OCI-LY7 (cell line): ENCODE results near the gene ATP2B1. TPM values are rescaled to one million over a fixed set of nuclear protein-coding genes. Genes with fewer than 3 reads are reported as not detected.

Source experiments
- BruUV-seq: library from RNA; stranded (reverse); fragments of 400-500 nt; replicated peaks from 2 replicates; lab custom pipeline; 2021; lab: Mats Ljungman, UMichigan
- CTCF ChIA-PET: fragments of 300-600 bp; sonication (Branson Sonifier 250); formaldehyde crosslinking; loops from one replicate; lab custom pipeline; 2022; ENCODE audit warnings: antibody characterized with exemption; ENCODE audit not compliant: unreplicated experiment; lab: Charles Lee
- POLR2A ChIA-PET: fragments of 300-600 bp; sonication (Branson Sonifier 250); formaldehyde crosslinking; loops from one replicate; lab custom pipeline; 2022; ENCODE audit warnings: antibody characterized with exemption; lab: Charles Lee
- DNase-seq: peaks from one replicate; pipeline ENCODE4 v3.0.0-alpha.2; 2015; ENCODE audit warnings: low spot score
- H2AFZ ChIP-seq: fragments of 200-600 bp; sonication (generic), shearing (Covaris generic); 2 replicates; pipeline ENCODE4 v1.6.1; 2014; ENCODE audit warnings: mild to moderate bottlenecking, antibody characterized with exemption, low read length, moderate library complexity
- H3K27ac ChIP-seq: fragments of 200-600 bp; sonication (generic); 2 replicates; pipeline ENCODE4 v1.5.1; 2014; ENCODE audit warnings: mixed run types, low read depth, mild to moderate bottlenecking, moderate library complexity, low read length, inconsistent platforms; ENCODE audit not compliant: poor library complexity, severe bottlenecking
- H3K36me3 ChIP-seq: fragments of 200-600 bp; sonication (generic); 2 replicates; pipeline ENCODE4 v1.6.1; 2014; ENCODE audit warnings: mild to moderate bottlenecking, antibody characterized with exemption, low read length, moderate library complexity, mixed read lengths; ENCODE audit not compliant: insufficient read depth
- H3K4me1 ChIP-seq: fragments of 200-600 bp; sonication (generic); 2 replicates; pipeline ENCODE4 v1.5.1; 2014; ENCODE audit warnings: mild to moderate bottlenecking, low read length; ENCODE audit not compliant: insufficient read depth, poor library complexity, severe bottlenecking
- H3K4me2 ChIP-seq: fragments of 200-600 bp; sonication (generic); 2 replicates; pipeline ENCODE4 v1.6.1; 2014; ENCODE audit warnings: mild to moderate bottlenecking, low read length
- H3K4me3 ChIP-seq: fragments of 200-600 bp; sonication (generic); 2 replicates; pipeline ENCODE4 v1.5.1; 2014; ENCODE audit warnings: mild to moderate bottlenecking, low read depth, low read length; ENCODE audit not compliant: poor library complexity, severe bottlenecking
- H3K79me2 ChIP-seq: fragments of 200-600 bp; sonication (generic); 2 replicates; pipeline ENCODE4 v1.6.1; 2016; ENCODE audit warnings: low read depth, mild to moderate bottlenecking, low read length, moderate library complexity, mixed read lengths; ENCODE audit not compliant: insufficient read depth
- H3K9me2 ChIP-seq: fragments of 200-600 bp; sonication (generic); 2 replicates; pipeline ENCODE4 v1.6.1; 2016; ENCODE audit warnings: mild to moderate bottlenecking, low read length, mixed read lengths; ENCODE audit not compliant: insufficient read depth
- H3K9me3 ChIP-seq: fragments of 200-600 bp; sonication (generic); 2 replicates; pipeline ENCODE4 v1.6.1; 2014; ENCODE audit warnings: mild to moderate bottlenecking, mixed run types, low read length, mixed read lengths
- H4K20me1 ChIP-seq: fragments of 200-600 bp; sonication (generic); 2 replicates; pipeline ENCODE4 v1.6.1; 2014; ENCODE audit warnings: mild to moderate bottlenecking, antibody characterized with exemption, low read length, moderate library complexity, mixed read lengths; ENCODE audit not compliant: insufficient read depth
- EZH2phosphoT487 ChIP-seq: fragments of 200-600 bp; sonication (generic); IDR thresholded peaks from 2 replicates; pipeline ENCODE4 v1.6.1; 2018; ENCODE audit warnings: low read depth, borderline replicate concordance, mild to moderate bottlenecking, mixed run types, antibody characterized with exemption, low read length, moderate library complexity, mixed read lengths
- intact Hi-C: fragments of 100-400 bp; cut with micrococcal nuclease; formaldehyde crosslinking; loops from one replicate; pipeline ENCODE4 v1.10.0; 2022; ENCODE audit not compliant: unreplicated experiment
- total RNA-seq, 2 experiments: library from RNA; depleted of rRNA in 1 of 2; stranded (reverse); fragments of >200 nt in 1 of 2; shearing (Covaris generic) in 1 of 2; gene quantifications; 2 replicates each; pipeline ENCODE4 v1.2.3, GENCODE V29; 2014 to 2022
- TF ChIP-seq, protein P1 (sequence below): fragments of 200-600 bp; sonication (generic); conservative IDR thresholded peaks from 2 replicates; pipeline ENCODE4 v1.5.1; 2014; ENCODE audit warnings: mild to moderate bottlenecking, antibody characterized with exemption, low read length, moderate library complexity, mixed read lengths

Gene ATP2B1
- total RNA-seq, 2 experiments from 2014 or later, result 58.5 to 74.9 TPM

DNA sequence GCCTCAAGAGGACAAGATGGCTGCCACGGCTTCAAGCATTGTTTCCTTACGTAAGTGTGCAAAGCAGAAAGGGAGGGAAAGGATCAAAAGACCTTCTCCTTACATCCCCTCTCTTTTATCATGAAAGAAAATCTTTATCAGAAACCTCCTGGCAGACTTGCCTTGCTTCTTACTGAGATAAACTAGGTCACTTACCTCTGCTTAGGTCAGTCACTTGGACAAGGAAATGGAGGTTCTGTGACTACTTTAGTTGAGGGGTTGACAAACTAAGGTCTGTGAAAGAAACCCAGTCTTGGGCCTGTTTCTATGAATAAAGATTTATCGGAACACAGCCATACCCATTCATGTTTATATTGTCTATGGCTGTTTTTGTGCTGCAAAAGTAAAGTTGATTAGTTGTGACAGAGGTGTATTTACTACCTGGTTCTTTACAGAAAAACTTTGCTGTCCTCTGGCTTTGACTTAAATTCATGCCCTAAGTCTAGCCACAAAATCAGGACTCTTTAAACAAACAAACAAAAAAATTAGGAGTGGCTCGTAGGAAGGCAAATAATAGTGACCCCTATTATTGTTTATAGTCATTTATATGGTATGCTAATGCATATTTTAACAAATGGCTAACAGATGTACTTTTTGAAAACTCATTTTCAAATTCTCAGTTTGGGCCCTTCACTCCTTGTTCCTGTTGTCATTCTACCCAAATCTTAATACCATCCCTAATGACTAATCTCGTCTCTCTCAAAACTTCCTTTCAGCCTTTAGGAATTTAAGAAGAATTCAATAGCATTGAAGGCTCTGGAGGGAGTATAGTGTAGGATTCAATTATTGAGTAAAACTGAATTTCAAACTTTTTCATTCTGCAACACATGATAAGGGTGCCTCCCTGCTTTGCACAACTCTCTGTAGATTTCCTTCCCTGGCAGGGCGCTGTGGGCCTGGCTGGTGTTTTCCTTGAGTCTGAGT lies 42.0 kb upstream of the ATP2B1 start:
- no peaks in the 10 kb centered on the region for H3K36me3 ChIP-seq
- H3K9me3 ChIP-seq, result peaks cover 10% of the 10 kb centered on the region
- H2AFZ ChIP-seq, result no peak overlapping the region
- no peak overlapping the region for H3K4me3 ChIP-seq
- no peak overlapping the region for H3K4me2 ChIP-seq
- no peak overlapping the region for H3K27ac ChIP-seq
- H3K9me2 ChIP-seq, result no peaks in the 10 kb centered on the region
- POLR2A ChIA-PET, result interaction anchor here (0.6 kb wide), 1 partner anchor 12 kb away, joined by 4 read pairs; no protein-coding TSS in a partner anchor
- no peaks in the 10 kb centered on the region for H4K20me1 ChIP-seq
- CTCF ChIA-PET, result no interaction called here
- no peaks in the 10 kb centered on the region for H3K79me2 ChIP-seq
- intact Hi-C loops, result no loop called here
- no peak for DNase-seq
- no peak for TF ChIP-seq EZH2phosphoT487
- TF ChIP-seq, protein P1, sequence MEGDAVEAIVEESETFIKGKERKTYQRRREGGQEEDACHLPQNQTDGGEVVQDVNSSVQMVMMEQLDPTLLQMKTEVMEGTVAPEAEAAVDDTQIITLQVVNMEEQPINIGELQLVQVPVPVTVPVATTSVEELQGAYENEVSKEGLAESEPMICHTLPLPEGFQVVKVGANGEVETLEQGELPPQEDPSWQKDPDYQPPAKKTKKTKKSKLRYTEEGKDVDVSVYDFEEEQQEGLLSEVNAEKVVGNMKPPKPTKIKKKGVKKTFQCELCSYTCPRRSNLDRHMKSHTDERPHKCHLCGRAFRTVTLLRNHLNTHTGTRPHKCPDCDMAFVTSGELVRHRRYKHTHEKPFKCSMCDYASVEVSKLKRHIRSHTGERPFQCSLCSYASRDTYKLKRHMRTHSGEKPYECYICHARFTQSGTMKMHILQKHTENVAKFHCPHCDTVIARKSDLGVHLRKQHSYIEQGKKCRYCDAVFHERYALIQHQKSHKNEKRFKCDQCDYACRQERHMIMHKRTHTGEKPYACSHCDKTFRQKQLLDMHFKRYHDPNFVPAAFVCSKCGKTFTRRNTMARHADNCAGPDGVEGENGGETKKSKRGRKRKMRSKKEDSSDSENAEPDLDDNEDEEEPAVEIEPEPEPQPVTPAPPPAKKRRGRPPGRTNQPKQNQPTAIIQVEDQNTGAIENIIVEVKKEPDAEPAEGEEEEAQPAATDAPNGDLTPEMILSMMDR, result no peak
- BruUV-seq, result no TSS peak
- H3K4me1 ChIP-seq, result peaks cover 8% of the 10 kb centered on the region

DNA sequence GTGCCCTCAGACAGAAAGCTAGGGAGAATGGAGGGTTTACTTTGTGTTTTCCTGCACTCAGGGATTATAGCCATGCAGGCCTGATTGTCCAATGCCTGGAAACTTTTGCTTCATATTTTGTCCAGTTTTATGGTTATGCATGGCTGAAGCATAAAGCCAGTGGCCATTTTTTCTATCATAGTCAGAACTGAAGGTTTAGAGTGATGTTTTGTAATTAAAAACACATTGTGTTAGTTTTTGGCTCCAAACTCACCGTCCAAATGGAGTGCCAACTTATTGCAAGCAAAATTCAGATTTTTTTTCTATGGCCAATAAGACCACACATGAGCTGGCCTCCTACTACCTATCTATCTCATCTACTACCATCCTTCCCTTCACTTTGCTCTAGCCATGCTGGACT lies 40.2 kb upstream of the ATP2B1 start:
- no peaks in the 10 kb centered on the region for H4K20me1 ChIP-seq
- intact Hi-C loops, result no loop called here
- no peaks in the 10 kb centered on the region for H3K79me2 ChIP-seq
- no TSS peak for BruUV-seq
- no peaks in the 10 kb centered on the region for H3K9me3 ChIP-seq
- H3K4me1 ChIP-seq, result peaks cover 8% of the 10 kb centered on the region
- no peaks in the 10 kb centered on the region for H3K9me2 ChIP-seq
- no peak for TF ChIP-seq EZH2phosphoT487
- TF ChIP-seq, protein P1, result no peak
- no peaks in the 10 kb centered on the region for H3K36me3 ChIP-seq
- H3K27ac ChIP-seq, result no peak overlapping the region
- no peak for DNase-seq
- ChIA-PET CTCF (no interaction called here), POLR2A (interaction anchor here (1.0 to 1.7 kb wide), 2 partner anchors 13 to 36 kb away, joined by 3 to 7 read pairs; no protein-coding TSS in a partner anchor)
- no peak overlapping the region for H2AFZ ChIP-seq
- H3K4me3 ChIP-seq, result no peak overlapping the region
- no peak overlapping the region for H3K4me2 ChIP-seq
